Endodermal cell (in vitro differentiated cells): ENCODE data around the gene GAL3ST1. TPM values are rescaled to one million over a fixed set of nuclear protein-coding genes. Genes with fewer than 3 reads are reported as not detected.

Source experiments
- DNase-seq: peaks from one replicate; pipeline ENCODE4 v3.0.0-alpha.2; 2017
- H3K27ac ChIP-seq: 2 replicates; pipeline ENCODE4 v1.5.1; 2013; ENCODE audit warnings: mild to moderate bottlenecking, low read depth, low read length, moderate library complexity
- H3K27me3 ChIP-seq: 2 replicates; pipeline ENCODE4 v1.6.1; 2013; ENCODE audit warnings: mild to moderate bottlenecking, low read length, moderate library complexity; ENCODE audit not compliant: insufficient read depth, control insufficient read depth, poor library complexity, severe bottlenecking
- H3K36me3 ChIP-seq: 2 replicates; pipeline ENCODE4 v1.7.0; 2013; ENCODE audit warnings: mild to moderate bottlenecking, low read length, moderate library complexity; ENCODE audit not compliant: control insufficient read depth, insufficient read depth
- H3K4me1 ChIP-seq: one replicate; pipeline ENCODE4 v1.7.0; 2013; ENCODE audit warnings: low read length; ENCODE audit not compliant: control insufficient read depth, insufficient read depth
- H3K4me3 ChIP-seq: 2 replicates; pipeline ENCODE4 v1.5.1; 2013; ENCODE audit warnings: mild to moderate bottlenecking, low read length, moderate library complexity
- H3K9ac ChIP-seq: 2 replicates; pipeline ENCODE4 v1.6.1; 2013; ENCODE audit warnings: mild to moderate bottlenecking, low read length, moderate library complexity; ENCODE audit not compliant: poor library complexity, severe bottlenecking; ENCODE audit errors: extremely low read depth
- H3K9me3 ChIP-seq: 2 replicates; pipeline ENCODE4 v1.6.1; 2013; ENCODE audit warnings: mild to moderate bottlenecking, low read length, moderate library complexity; ENCODE audit not compliant: control insufficient read depth
- H3K27ac Mint-ChIP-seq: 2 replicates; pipeline ENCODE4 v1.8.0; 2020; ENCODE audit warnings: mixed read lengths
- H3K27me3 Mint-ChIP-seq: 2 replicates; pipeline ENCODE4 v1.8.0; 2021; ENCODE audit warnings: mild to moderate bottlenecking, mixed read lengths; ENCODE audit not compliant: insufficient read depth
- H3K36me3 Mint-ChIP-seq: 2 replicates; pipeline ENCODE4 v1.8.0; 2020; ENCODE audit warnings: low read depth, mixed read lengths
- H3K4me1 Mint-ChIP-seq: 2 replicates; pipeline ENCODE4 v1.8.0; 2020; ENCODE audit warnings: mixed read lengths
- H3K4me3 Mint-ChIP-seq: 2 replicates; pipeline ENCODE4 v1.8.0; 2020; ENCODE audit warnings: mild to moderate bottlenecking, moderate library complexity, mixed read lengths
- H3K9me3 Mint-ChIP-seq: 2 replicates; pipeline ENCODE4 v1.8.0; 2020; ENCODE audit warnings: mild to moderate bottlenecking, mixed read lengths
- WGBS, 2 experiments: methylation state at CpG; one replicate each; pipeline versions ENCODE4 v1.1.5 to v1.1.7; 2013; ENCODE audit warnings: missing lambda C conversion rate in 2 of 2, mixed read lengths in 1 of 2; ENCODE audit not compliant: insufficient coverage in 1 of 2, insufficient read length in 1 of 2; 5-methylcytosine and 5-hydroxymethylcytosine counted together
- total RNA-seq, 2 donors: library from RNA; stranded (reverse); fragmentation: NEBNext Ultra II Directional in 1 of 2; extraction: Animal tissue kit (Norgen Biotek cat#: 25700) in 1 of 2; gene quantifications; 2 replicates in 1 of 2; 3 replicates in 1 of 2; pipeline ENCODE4 v1.2.1, GENCODE V29; 2021
- TF ChIP-seq, protein P1 (sequence below): fragments of 200-600 bp; sonication (generic); conservative IDR thresholded peaks from 2 replicates; pipeline ENCODE4 v1.5.0; 2021; ENCODE audit warnings: antibody characterized with exemption, mild to moderate bottlenecking

Gene GAL3ST1
- total RNA-seq, 2 donors from 2014 or later, result 26.4 to 28.3 TPM

GRCh38 chr22:30582788-30583545 lies 8.5 kb upstream of the GAL3ST1 start:
- Mint-ChIP-seq H3K9me3 (no peaks in the 10 kb centered on the region), H3K4me1 (no peaks in the 10 kb centered on the region)
- 70 to 89% methylated on average over 5 to 13 of the region's 13 CpGs for WGBS, 2 experiments

DNA sequence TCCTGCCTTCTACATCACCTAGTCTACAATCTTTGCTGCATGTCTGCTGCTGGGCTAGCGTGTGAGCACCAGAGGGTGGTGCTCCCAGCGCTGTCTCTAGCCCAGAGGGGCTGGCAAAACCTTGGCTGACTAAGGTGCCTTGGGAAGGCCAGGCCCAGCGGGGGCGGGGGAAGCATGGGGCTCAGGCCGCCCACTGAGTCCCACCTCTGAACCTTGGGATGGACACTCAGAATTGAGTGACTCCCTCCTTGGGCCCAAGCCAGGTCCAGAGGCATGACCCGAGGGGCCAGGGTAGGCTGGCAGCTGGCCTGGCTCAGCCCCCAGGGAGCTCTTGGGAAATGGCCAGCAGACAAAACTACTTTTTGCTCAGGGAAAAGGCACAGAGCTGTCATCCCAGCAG lies 7.6 kb upstream of the GAL3ST1 start:
- DNase-seq, result no peak
- H3K9me3 ChIP-seq, result no peaks in the 10 kb centered on the region
- Mint-ChIP-seq H3K4me3 (no peak overlapping the region), H3K36me3 (peaks cover 74% of the 10 kb centered on the region), H3K27ac (peak overlapping the region; percentile 49), H3K4me1 (no peaks in the 10 kb centered on the region), H3K27me3 (no peaks in the 10 kb centered on the region), H3K9me3 (no peaks in the 10 kb centered on the region)
- H3K4me3 ChIP-seq, result no peak overlapping the region
- no peak overlapping the region for H3K9ac ChIP-seq
- WGBS, 2 experiments, result 89 to 100% methylated on average over 6 of the region's 6 CpGs
- no peaks in the 10 kb centered on the region for H3K4me1 ChIP-seq
- H3K36me3 ChIP-seq, result peaks cover 78% of the 10 kb centered on the region
- H3K27me3 ChIP-seq, result no peaks in the 10 kb centered on the region
- TF ChIP-seq, protein P1, sequence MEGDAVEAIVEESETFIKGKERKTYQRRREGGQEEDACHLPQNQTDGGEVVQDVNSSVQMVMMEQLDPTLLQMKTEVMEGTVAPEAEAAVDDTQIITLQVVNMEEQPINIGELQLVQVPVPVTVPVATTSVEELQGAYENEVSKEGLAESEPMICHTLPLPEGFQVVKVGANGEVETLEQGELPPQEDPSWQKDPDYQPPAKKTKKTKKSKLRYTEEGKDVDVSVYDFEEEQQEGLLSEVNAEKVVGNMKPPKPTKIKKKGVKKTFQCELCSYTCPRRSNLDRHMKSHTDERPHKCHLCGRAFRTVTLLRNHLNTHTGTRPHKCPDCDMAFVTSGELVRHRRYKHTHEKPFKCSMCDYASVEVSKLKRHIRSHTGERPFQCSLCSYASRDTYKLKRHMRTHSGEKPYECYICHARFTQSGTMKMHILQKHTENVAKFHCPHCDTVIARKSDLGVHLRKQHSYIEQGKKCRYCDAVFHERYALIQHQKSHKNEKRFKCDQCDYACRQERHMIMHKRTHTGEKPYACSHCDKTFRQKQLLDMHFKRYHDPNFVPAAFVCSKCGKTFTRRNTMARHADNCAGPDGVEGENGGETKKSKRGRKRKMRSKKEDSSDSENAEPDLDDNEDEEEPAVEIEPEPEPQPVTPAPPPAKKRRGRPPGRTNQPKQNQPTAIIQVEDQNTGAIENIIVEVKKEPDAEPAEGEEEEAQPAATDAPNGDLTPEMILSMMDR, result no peak
- H3K27ac ChIP-seq, result no peak overlapping the region

More at GRCh38 chr22:30582788-30583545, 8.5 kb upstream of the GAL3ST1 start:
- H3K4me3 Mint-ChIP-seq, result no peak overlapping the region
- TF ChIP-seq, protein P1, result no peak
- peak; percentile 64 for DNase-seq
- Histone ChIP-seq H3K9me3 (no peaks in the 10 kb centered on the region), H3K27ac (no peak overlapping the region), H3K4me3 (no peak overlapping the region), H3K36me3 (peaks cover 80% of the 10 kb centered on the region), H3K9ac (no peak overlapping the region), H3K4me1 (no peaks in the 10 kb centered on the region), H3K27me3 (no peaks in the 10 kb centered on the region)
- H3K27ac Mint-ChIP-seq, result no peak overlapping the region
- H3K36me3 Mint-ChIP-seq, result peaks cover 74% of the 10 kb centered on the region
- H3K27me3 Mint-ChIP-seq, result no peaks in the 10 kb centered on the region

DNA sequence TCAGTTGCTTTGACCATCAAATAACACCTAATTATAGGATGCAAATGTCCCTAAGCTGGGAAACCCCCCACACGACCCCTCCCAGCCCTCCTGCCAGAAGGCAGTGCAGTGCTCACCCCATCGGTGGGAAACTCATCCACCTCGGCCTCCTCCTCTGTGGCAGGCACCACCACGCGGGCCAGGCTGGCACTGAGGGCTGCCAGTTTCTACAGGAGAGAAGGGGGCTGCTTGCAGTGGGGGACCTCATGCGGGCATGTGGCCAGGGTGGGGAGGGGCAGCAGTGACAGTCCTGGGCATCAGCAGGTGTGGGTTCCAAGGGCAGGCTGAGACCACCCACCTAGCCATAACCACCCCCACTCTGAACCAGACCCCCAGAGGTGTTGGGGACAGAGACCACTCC lies 6.4 kb upstream of the GAL3ST1 start:
- TF ChIP-seq, protein P1, result no peak
- no peaks in the 10 kb centered on the region for H3K4me1 Mint-ChIP-seq
- Histone ChIP-seq H3K9me3 (no peaks in the 10 kb centered on the region), H3K9ac (no peak overlapping the region), H3K36me3 (peaks cover 76% of the 10 kb centered on the region), H3K27ac (no peak overlapping the region), H3K4me1 (no peaks in the 10 kb centered on the region), H3K4me3 (no peak overlapping the region), H3K27me3 (no peaks in the 10 kb centered on the region)
- 86 to 100% methylated on average over 2 to 6 of the region's 6 CpGs for WGBS, 2 experiments
- H3K4me3 Mint-ChIP-seq, result no peak overlapping the region
- H3K27ac Mint-ChIP-seq, result no peak overlapping the region
- no peaks in the 10 kb centered on the region for H3K9me3 Mint-ChIP-seq
- H3K36me3 Mint-ChIP-seq, result peaks cover 70% of the 10 kb centered on the region
- no peak for DNase-seq
- H3K27me3 Mint-ChIP-seq, result no peaks in the 10 kb centered on the region
